ENCODE results near the gene NUMB.

NUMB gene

GRCh38 chr14:73472185-73473114 lies 14.1 kb upstream of the NUMB start:
- H3K27ac ChIP-seq = no peak overlapping the region
- TF ChIP-seq CTCF (IDR thresholded peaks at IDR 0.05) = peak; percentile 73
- no peak for TF ChIP-seq ZFX (IDR thresholded peaks at IDR 0.05; ENCODE audit: borderline replicate concordance)

- TF ChIP-seq ZFX (IDR thresholded peaks at IDR 0.05; ENCODE audit: borderline replicate concordance) (no peak), CTCF (IDR thresholded peaks at IDR 0.05) (no peak)
- H3K27ac ChIP-seq = no peak overlapping the region
Observed at GRCh38 chr14:73471582-73472184, 13.3 kb upstream of the NUMB start.

- no peak for TF ChIP-seq ZFX (IDR thresholded peaks at IDR 0.05; ENCODE audit: borderline replicate concordance)
- TF ChIP-seq CTCF (IDR thresholded peaks at IDR 0.05) = no peak
- no peak overlapping the region for H3K27ac ChIP-seq
Observed at GRCh38 chr14:73468828-73469375, 10.6 kb upstream of the NUMB start.

- no peak overlapping the region for H3K27ac ChIP-seq
- TF ChIP-seq ZFX (IDR thresholded peaks at IDR 0.05; ENCODE audit: borderline replicate concordance) (no peak), CTCF (IDR thresholded peaks at IDR 0.05) (no peak)
Observed at GRCh38 chr14:73467800-73468199, 9.5 kb upstream of the NUMB start.

GRCh38 chr14:73467377-73467776 lies 9.0 kb upstream of the NUMB start:
- TF ChIP-seq ZFX (IDR thresholded peaks at IDR 0.05; ENCODE audit: borderline replicate concordance) (no peak), CTCF (IDR thresholded peaks at IDR 0.05) (no peak)

GRCh38 chr14:73466861-73467260 lies 8.5 kb upstream of the NUMB start:
- H3K27ac ChIP-seq = no peak overlapping the region
- TF ChIP-seq ZFX (IDR thresholded peaks at IDR 0.05; ENCODE audit: borderline replicate concordance) (no peak), CTCF (IDR thresholded peaks at IDR 0.05) (no peak)

More at GRCh38 chr14:73467377-73467776, 9.0 kb upstream of the NUMB start:
- no peak overlapping the region for H3K27ac ChIP-seq
